ENCODE results near the gene FCER2.

GRCh38 chr19:7697721-7698287 lies 4.1 kb downstream of the FCER2 start:
- TF ChIP-seq CTCF (IDR thresholded peaks at IDR 0.05) = no peak
- TF ChIP-seq POLR2A (IDR thresholded peaks at IDR 0.05) = no peak

All from esophagus squamous epithelium (tissue), 4 donors.